Measurements from ENCODE around the gene BCAS3. TPM values are rescaled to one million over a fixed set of nuclear protein-coding genes. Genes with fewer than 3 reads are reported as not detected.

Gene BCAS3
- total RNA-seq, 1 donor from 2014 or later: 30.5 TPM

DNA sequence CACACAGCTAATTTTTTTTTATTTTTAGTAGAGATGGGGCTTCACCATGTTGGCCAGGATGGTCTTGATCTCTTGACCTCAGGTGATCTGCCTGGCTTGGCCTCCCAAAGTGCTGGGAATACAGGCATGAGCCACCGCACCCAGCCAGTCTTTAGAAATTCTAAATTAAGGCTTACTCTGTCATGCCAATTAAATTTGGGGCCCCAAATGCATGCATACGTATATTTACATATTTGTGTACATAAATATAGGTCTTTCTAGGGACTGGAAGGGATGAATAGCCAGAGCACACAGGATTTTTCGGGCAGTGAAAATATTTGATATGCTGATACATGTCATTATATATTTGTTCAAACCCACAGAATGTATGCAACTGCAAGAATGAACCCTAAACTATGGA, 105.1 kb downstream of the BCAS3 start:
- Mint-ChIP-seq H3K4me1 (no peaks in the 10 kb centered on the region), H3K27me3 (ENCODE audit: low read depth) (no peaks in the 10 kb centered on the region)

DNA sequence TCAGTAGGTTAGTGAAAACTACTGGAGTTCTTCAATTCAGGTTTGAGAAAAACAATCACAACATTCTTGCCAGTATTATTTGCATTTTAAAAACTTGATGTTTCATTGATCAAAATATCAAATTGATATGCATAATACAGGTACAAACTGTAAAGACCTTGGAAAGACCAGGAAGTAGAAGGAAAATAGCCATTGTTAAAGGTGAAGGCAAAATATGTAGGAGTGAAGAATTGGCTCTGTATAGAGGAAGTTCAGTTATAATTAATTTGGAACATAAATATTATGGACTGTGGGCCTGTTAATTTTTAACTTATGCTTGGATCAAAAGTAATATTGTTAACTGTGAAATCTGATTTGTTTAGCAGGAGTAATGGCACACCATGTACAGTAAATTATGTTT, 112.6 kb downstream of the BCAS3 start:
- no peaks in the 10 kb centered on the region for H3K4me1 Mint-ChIP-seq
- H3K4me3 Mint-ChIP-seq: no peak overlapping the region
- H3K27me3 Mint-ChIP-seq (ENCODE audit: low read depth): no peaks in the 10 kb centered on the region
- H3K9me3 Mint-ChIP-seq: peaks cover 6% of the 10 kb centered on the region
- no peak for DNase-seq (ENCODE audit: low read depth, low spot score)
- H3K36me3 Mint-ChIP-seq (ENCODE audit: low read depth): no peaks in the 10 kb centered on the region
- TF ChIP-seq, protein P1, sequence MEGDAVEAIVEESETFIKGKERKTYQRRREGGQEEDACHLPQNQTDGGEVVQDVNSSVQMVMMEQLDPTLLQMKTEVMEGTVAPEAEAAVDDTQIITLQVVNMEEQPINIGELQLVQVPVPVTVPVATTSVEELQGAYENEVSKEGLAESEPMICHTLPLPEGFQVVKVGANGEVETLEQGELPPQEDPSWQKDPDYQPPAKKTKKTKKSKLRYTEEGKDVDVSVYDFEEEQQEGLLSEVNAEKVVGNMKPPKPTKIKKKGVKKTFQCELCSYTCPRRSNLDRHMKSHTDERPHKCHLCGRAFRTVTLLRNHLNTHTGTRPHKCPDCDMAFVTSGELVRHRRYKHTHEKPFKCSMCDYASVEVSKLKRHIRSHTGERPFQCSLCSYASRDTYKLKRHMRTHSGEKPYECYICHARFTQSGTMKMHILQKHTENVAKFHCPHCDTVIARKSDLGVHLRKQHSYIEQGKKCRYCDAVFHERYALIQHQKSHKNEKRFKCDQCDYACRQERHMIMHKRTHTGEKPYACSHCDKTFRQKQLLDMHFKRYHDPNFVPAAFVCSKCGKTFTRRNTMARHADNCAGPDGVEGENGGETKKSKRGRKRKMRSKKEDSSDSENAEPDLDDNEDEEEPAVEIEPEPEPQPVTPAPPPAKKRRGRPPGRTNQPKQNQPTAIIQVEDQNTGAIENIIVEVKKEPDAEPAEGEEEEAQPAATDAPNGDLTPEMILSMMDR (conservative IDR thresholded peaks at IDR 0.05): no peak
- H3K27ac Mint-ChIP-seq (ENCODE audit: unreplicated experiment): no peak overlapping the region

More for the DNA sequence above, 105.1 kb downstream of the BCAS3 start:
- no peak overlapping the region for H3K4me3 Mint-ChIP-seq
- no peak overlapping the region for H3K27ac Mint-ChIP-seq (ENCODE audit: unreplicated experiment)
- TF ChIP-seq, protein P1 (conservative IDR thresholded peaks at IDR 0.05): no peak
- H3K36me3 Mint-ChIP-seq (ENCODE audit: low read depth): no peaks in the 10 kb centered on the region
- DNase-seq (ENCODE audit: low read depth, low spot score): no peak
- H3K9me3 Mint-ChIP-seq: no peaks in the 10 kb centered on the region

DNA sequence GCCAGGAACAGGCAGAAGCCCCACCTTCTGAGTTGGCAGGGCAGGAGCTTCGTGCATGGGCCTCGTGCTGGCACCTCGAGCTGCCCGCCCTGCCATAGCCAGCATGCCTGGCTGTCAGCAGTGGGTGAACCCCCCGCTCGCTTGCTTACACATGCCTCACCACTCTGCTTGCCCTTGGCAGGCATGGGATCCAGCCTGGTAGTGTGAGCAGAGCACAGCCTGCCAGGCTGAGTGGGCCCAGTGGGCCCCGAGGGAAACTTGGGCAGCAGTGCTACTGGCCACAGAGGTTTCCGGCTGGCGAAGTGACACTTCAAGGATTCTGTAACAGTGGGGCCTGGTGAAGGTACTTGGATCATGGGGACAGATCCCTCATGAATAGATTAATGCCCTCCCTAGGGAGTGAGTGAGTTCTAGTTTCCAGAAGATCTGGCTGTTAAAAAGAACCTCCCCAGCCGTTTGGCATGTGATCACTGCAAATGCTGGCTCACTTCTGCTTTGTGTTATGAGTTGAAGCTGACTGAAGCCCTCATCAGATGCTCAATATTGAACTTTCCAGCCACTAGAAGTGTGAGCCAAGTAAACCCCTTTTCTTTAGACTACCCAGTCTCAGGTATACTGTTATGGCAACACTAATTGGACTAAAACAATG, 114.7 kb downstream of the BCAS3 start:
- DNase-seq (ENCODE audit: low read depth, low spot score): no peak
- Mint-ChIP-seq H3K27me3 (ENCODE audit: low read depth) (no peaks in the 10 kb centered on the region), H3K9me3 (peaks cover 12% of the 10 kb centered on the region), H3K36me3 (ENCODE audit: low read depth) (no peaks in the 10 kb centered on the region), H3K4me3 (no peak overlapping the region), H3K4me1 (no peaks in the 10 kb centered on the region), H3K27ac (ENCODE audit: unreplicated experiment) (no peak overlapping the region)
- TF ChIP-seq, protein P1 (conservative IDR thresholded peaks at IDR 0.05): no peak

DNA sequence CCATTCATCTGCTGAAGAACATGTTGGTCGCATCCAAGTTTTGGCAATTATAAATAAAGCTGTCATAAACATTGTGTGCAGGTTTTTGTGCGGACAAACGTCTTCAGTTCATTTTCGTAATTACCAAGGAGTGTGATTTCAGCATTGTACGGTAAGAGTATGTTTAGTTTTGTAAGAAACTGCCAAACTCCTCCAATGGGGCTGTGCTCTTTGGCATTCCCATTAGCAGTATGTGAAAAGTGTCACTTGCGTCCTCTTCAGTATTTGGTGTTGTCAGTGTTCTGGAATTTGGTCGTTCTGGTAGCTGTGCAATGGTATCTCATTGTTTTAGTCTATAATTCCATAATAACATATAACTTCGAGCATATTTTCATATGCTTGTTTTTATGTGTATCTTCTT, 120.9 kb downstream of the BCAS3 start:
- Mint-ChIP-seq H3K27ac (ENCODE audit: unreplicated experiment) (no peak overlapping the region), H3K9me3 (peaks cover 12% of the 10 kb centered on the region), H3K4me1 (no peaks in the 10 kb centered on the region), H3K36me3 (ENCODE audit: low read depth) (no peaks in the 10 kb centered on the region), H3K4me3 (no peak overlapping the region), H3K27me3 (ENCODE audit: low read depth) (no peaks in the 10 kb centered on the region)
- DNase-seq (ENCODE audit: low read depth, low spot score): no peak
- TF ChIP-seq, protein P1 (conservative IDR thresholded peaks at IDR 0.05): no peak

DNA sequence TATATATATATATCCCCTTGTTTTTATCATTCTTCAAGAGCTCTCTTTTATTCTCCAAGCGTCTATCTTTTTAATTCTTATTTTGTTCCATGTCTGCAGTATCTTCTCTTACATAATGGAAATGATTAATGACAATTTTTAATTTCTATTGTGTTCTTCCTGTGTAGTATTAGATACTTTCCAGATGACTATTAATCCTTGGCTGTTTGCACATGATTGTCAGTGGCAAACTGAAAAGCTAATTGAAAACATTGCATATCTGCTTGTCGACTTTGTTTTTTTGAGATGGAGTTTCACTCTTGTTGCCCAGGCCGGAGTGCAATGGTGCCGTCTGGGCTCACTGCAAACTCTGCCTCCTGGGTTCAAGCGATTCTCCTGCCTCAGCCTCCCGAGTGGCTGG, 124.7 kb downstream of the BCAS3 start:
- Mint-ChIP-seq H3K27ac (ENCODE audit: unreplicated experiment) (no peak overlapping the region), H3K36me3 (ENCODE audit: low read depth) (no peaks in the 10 kb centered on the region), H3K9me3 (no peaks in the 10 kb centered on the region), H3K4me3 (no peak overlapping the region), H3K27me3 (ENCODE audit: low read depth) (no peaks in the 10 kb centered on the region), H3K4me1 (peaks cover 5% of the 10 kb centered on the region)
- TF ChIP-seq, protein P1 (conservative IDR thresholded peaks at IDR 0.05): no peak
- no peak for DNase-seq (ENCODE audit: low read depth, low spot score)
